ENCODE measurements around the gene CEL.

The CEL gene

GRCh38 chr9:133075925-133076630 lies 14.3 kb downstream of the CEL start:
- TF ChIP-seq USF1 (IDR thresholded peaks at IDR 0.05): no peak
- TF ChIP-seq REST (IDR thresholded peaks at IDR 0.05; ENCODE audit: low read depth): no peak
- no peak for TF ChIP-seq MAX (IDR thresholded peaks at IDR 0.05)
- TF ChIP-seq YY1 (IDR thresholded peaks at IDR 0.05; ENCODE audit: low read depth): no peak
- TF ChIP-seq FOXM1 (IDR thresholded peaks at IDR 0.05; ENCODE audit: borderline replicate concordance, low read depth): no peak
- TF ChIP-seq RAD21 (IDR thresholded peaks at IDR 0.05; ENCODE audit: low read depth): no peak
- no peak for TF ChIP-seq NFIC (IDR thresholded peaks at IDR 0.05)

- TF ChIP-seq MAX (IDR thresholded peaks at IDR 0.05) (no peak), TEAD4 (IDR thresholded peaks at IDR 0.05) (no peak), FOXM1 (IDR thresholded peaks at IDR 0.05; ENCODE audit: borderline replicate concordance, low read depth) (no peak), CREB1 (IDR thresholded peaks at IDR 0.05; ENCODE audit: low read depth) (no peak), ZBTB7A (IDR thresholded peaks at IDR 0.05; ENCODE audit: low read depth) (no peak), YY1 (IDR thresholded peaks at IDR 0.05; ENCODE audit: low read depth) (no peak), CEBPB (IDR thresholded peaks at IDR 0.05) (no peak), EP300 (IDR thresholded peaks at IDR 0.05; ENCODE audit: borderline replicate concordance) (no peak), RAD21 (IDR thresholded peaks at IDR 0.05; ENCODE audit: low read depth) (no peak)
Measured at GRCh38 chr9:133076691-133077090, 14.9 kb downstream of the CEL start.

- no peak for TF ChIP-seq EP300 (IDR thresholded peaks at IDR 0.05; ENCODE audit: borderline replicate concordance)
- no peak for TF ChIP-seq NFIC (IDR thresholded peaks at IDR 0.05)
- no peak for TF ChIP-seq YY1 (IDR thresholded peaks at IDR 0.05; ENCODE audit: low read depth)
- TF ChIP-seq TEAD4 (IDR thresholded peaks at IDR 0.05): no peak
- TF ChIP-seq RAD21 (IDR thresholded peaks at IDR 0.05; ENCODE audit: low read depth): no peak
- no peak for TF ChIP-seq EGR1 (IDR thresholded peaks at IDR 0.05)
- TF ChIP-seq TAF1 (IDR thresholded peaks at IDR 0.05; ENCODE audit: low read depth): no peak
- no peak for TF ChIP-seq TCF12 (IDR thresholded peaks at IDR 0.05; ENCODE audit: low read depth)
- no peak for TF ChIP-seq USF1 (IDR thresholded peaks at IDR 0.05)
- TF ChIP-seq ZBTB7A (IDR thresholded peaks at IDR 0.05; ENCODE audit: low read depth): no peak
Measured at GRCh38 chr9:133078486-133078885, 16.7 kb downstream of the CEL start.

GRCh38 chr9:133080161-133080560 lies 18.4 kb downstream of the CEL start:
- no peak for TF ChIP-seq CEBPB (IDR thresholded peaks at IDR 0.05)
- no peak for TF ChIP-seq FOXM1 (IDR thresholded peaks at IDR 0.05; ENCODE audit: borderline replicate concordance, low read depth)
- no peak for TF ChIP-seq TAF1 (IDR thresholded peaks at IDR 0.05; ENCODE audit: low read depth)
- no peak for TF ChIP-seq USF1 (IDR thresholded peaks at IDR 0.05)
- TF ChIP-seq EP300 (IDR thresholded peaks at IDR 0.05; ENCODE audit: borderline replicate concordance): no peak
- TF ChIP-seq TEAD4 (IDR thresholded peaks at IDR 0.05): no peak
- no peak for TF ChIP-seq EGR1 (IDR thresholded peaks at IDR 0.05)
- no peak for TF ChIP-seq ZBTB7A (IDR thresholded peaks at IDR 0.05; ENCODE audit: low read depth)
- no peak for TF ChIP-seq RAD21 (IDR thresholded peaks at IDR 0.05; ENCODE audit: low read depth)
- TF ChIP-seq YY1 (IDR thresholded peaks at IDR 0.05; ENCODE audit: low read depth): no peak
- no peak for TF ChIP-seq NFIC (IDR thresholded peaks at IDR 0.05)
- no peak for TF ChIP-seq CREB1 (IDR thresholded peaks at IDR 0.05; ENCODE audit: low read depth)
- TF ChIP-seq TCF12 (IDR thresholded peaks at IDR 0.05; ENCODE audit: low read depth): no peak
- TF ChIP-seq MAX (IDR thresholded peaks at IDR 0.05): no peak

GRCh38 chr9:133086894-133087293 lies 25.1 kb downstream of the CEL start:
- TF ChIP-seq REST (IDR thresholded peaks at IDR 0.05; ENCODE audit: low read depth) (no peak), EP300 (IDR thresholded peaks at IDR 0.05; ENCODE audit: borderline replicate concordance) (no peak), CREB1 (IDR thresholded peaks at IDR 0.05; ENCODE audit: low read depth) (no peak), TEAD4 (IDR thresholded peaks at IDR 0.05) (no peak), TAF1 (IDR thresholded peaks at IDR 0.05; ENCODE audit: low read depth) (no peak), CEBPB (IDR thresholded peaks at IDR 0.05) (no peak), FOXM1 (IDR thresholded peaks at IDR 0.05; ENCODE audit: borderline replicate concordance, low read depth) (no peak), RAD21 (IDR thresholded peaks at IDR 0.05; ENCODE audit: low read depth) (no peak), MAX (IDR thresholded peaks at IDR 0.05) (no peak), YY1 (IDR thresholded peaks at IDR 0.05; ENCODE audit: low read depth) (no peak), EGR1 (IDR thresholded peaks at IDR 0.05) (no peak), NFIC (IDR thresholded peaks at IDR 0.05) (no peak), USF1 (IDR thresholded peaks at IDR 0.05) (no peak), TCF12 (IDR thresholded peaks at IDR 0.05; ENCODE audit: low read depth) (no peak), ZBTB7A (IDR thresholded peaks at IDR 0.05; ENCODE audit: low read depth) (no peak)
